HEK293 (cell line): ENCODE results near the gene KRTAP3-3.

Experiments used
- CTCF ChIA-PET: fragments of 350-600 bp; formaldehyde crosslinking; extraction: SDS; loops from one replicate; lab custom pipeline; 2021; ENCODE audit warnings: antibody characterized with exemption; lab: Yijun Ruan, JAX
- POLR2A ChIA-PET: fragments of 300-600 bp; formaldehyde crosslinking; extraction: SDS; loops from one replicate; lab custom pipeline; 2020; ENCODE audit warnings: antibody characterized with exemption, inconsistent platforms; lab: Yijun Ruan, JAX
- H3K27ac ChIP-seq: fragments of 200-500 bp; sonication (Bioruptor generic); 2 replicates; pipeline ENCODE4 v1.5.1; 2014; ENCODE audit warnings: low read depth, low read length, control low read depth, inconsistent platforms; ENCODE audit errors: extremely low read depth
- H3K36me3 ChIP-seq, 2 experiments: fragments of 200-500 bp in 1 of 2; sonication (Bioruptor generic) in 1 of 2; 1 replicate in 1 of 2; 2 replicates in 1 of 2; pipeline ENCODE4 v1.5.1; 2014 to 2017; ENCODE audit warnings: inconsistent platforms in 2 of 2, low read length in 2 of 2; ENCODE audit not compliant: control insufficient read depth in 2 of 2, insufficient read depth in 1 of 2
- H3K4me1 ChIP-seq: fragments of 200-500 bp; sonication (Bioruptor generic); 2 replicates; pipeline ENCODE4 v1.5.1; 2014; ENCODE audit warnings: mild to moderate bottlenecking, low read length, inconsistent platforms; ENCODE audit not compliant: control insufficient read depth, insufficient read depth
- H3K4me3 ChIP-seq: 2 replicates; pipeline ENCODE4 v1.5.1; 2011; ENCODE audit warnings: low read depth, mild to moderate bottlenecking, control low read depth, low read length, moderate library complexity
- H3K9me3 ChIP-seq: fragments of 200-500 bp; sonication (Bioruptor generic); 2 replicates; pipeline ENCODE4 v1.5.1; 2014; ENCODE audit warnings: low read depth, low read length, inconsistent platforms; ENCODE audit not compliant: control insufficient read depth, insufficient read depth
- BCL11B ChIP-seq: fragments of 450-650 bp; formaldehyde crosslinking; IDR thresholded peaks from 2 replicates; pipeline ENCODE4 v1.5.1; 2016; ENCODE audit warnings: low read depth, missing biosample characterization, missing genetic modification characterization
- GLIS1 ChIP-seq: fragments of 450-650 bp; formaldehyde crosslinking; IDR thresholded peaks from 2 replicates; pipeline ENCODE4 v1.5.1; 2016; ENCODE audit warnings: missing biosample characterization, missing genetic modification characterization
- HOXA7 ChIP-seq: sonication (generic); formaldehyde crosslinking; IDR thresholded peaks from 2 replicates; pipeline ENCODE4 v1.8.1; 2022; ENCODE audit warnings: missing genetic modification reagents, borderline replicate concordance
- MZF1 ChIP-seq: fragments of 450-650 bp; formaldehyde crosslinking; IDR thresholded peaks from 2 replicates; pipeline ENCODE4 v1.5.1; 2017; ENCODE audit warnings: missing biosample characterization, missing genetic modification characterization, borderline replicate concordance
- OVOL3 ChIP-seq: fragments of 450-650 bp; formaldehyde crosslinking; IDR thresholded peaks from 2 replicates; pipeline ENCODE4 v1.5.1; 2016; ENCODE audit warnings: missing biosample characterization, missing genetic modification characterization
- PRDM1 ChIP-seq: fragments of 450-650 bp; formaldehyde crosslinking; IDR thresholded peaks from 2 replicates; pipeline ENCODE4; 2016; ENCODE audit warnings: missing biosample characterization, missing genetic modification characterization
- PRDM6 ChIP-seq: fragments of 450-650 bp; formaldehyde crosslinking; IDR thresholded peaks from 2 replicates; pipeline ENCODE4 v1.5.1; 2017; ENCODE audit warnings: missing biosample characterization, missing genetic modification characterization
- SETDB1 ChIP-seq: IDR thresholded peaks from one replicate; pipeline ENCODE4 v1.6.1; 2017; ENCODE audit warnings: mild to moderate bottlenecking, low read length, moderate library complexity, mixed read lengths; ENCODE audit not compliant: insufficient read length
- SP2 ChIP-seq: fragments of 450-650 bp; formaldehyde crosslinking; IDR thresholded peaks from 2 replicates; pipeline ENCODE4 v1.5.1; 2016; ENCODE audit warnings: missing biosample characterization, missing genetic modification characterization
- YY2 ChIP-seq: fragments of 450-650 bp; formaldehyde crosslinking; IDR thresholded peaks from 2 replicates; pipeline ENCODE4 v1.5.1; 2016; ENCODE audit warnings: missing biosample characterization, missing genetic modification characterization
- ZFHX2 ChIP-seq: fragments of 450-650 bp; formaldehyde crosslinking; conservative IDR thresholded peaks from 2 replicates; pipeline ENCODE4 v1.5.1; 2016; ENCODE audit warnings: missing biosample characterization, missing genetic modification characterization
- ZNF16 ChIP-seq: fragments of 450-650 bp; formaldehyde crosslinking; IDR thresholded peaks from 2 replicates; pipeline ENCODE4 v1.5.1; 2016; ENCODE audit warnings: low read depth, missing biosample characterization, missing genetic modification characterization
- ZNF175 ChIP-seq: fragments of 450-650 bp; formaldehyde crosslinking; IDR thresholded peaks from 2 replicates; pipeline ENCODE4 v1.5.1; 2016; ENCODE audit warnings: missing biosample characterization, missing genetic modification characterization
- ZNF18 ChIP-seq: fragments of 450-650 bp; formaldehyde crosslinking; IDR thresholded peaks from 2 replicates; pipeline ENCODE4 v1.5.1; 2016; ENCODE audit warnings: missing biosample characterization, missing genetic modification characterization
- ZNF26 ChIP-seq: fragments of 450-650 bp; formaldehyde crosslinking; IDR thresholded peaks from 2 replicates; pipeline ENCODE4 v1.5.1; 2016; ENCODE audit warnings: missing biosample characterization, missing genetic modification characterization
- ZNF324 ChIP-seq: fragments of 450-650 bp; formaldehyde crosslinking; IDR thresholded peaks from 2 replicates; pipeline ENCODE4 v1.5.1; 2016; ENCODE audit warnings: missing biosample characterization, missing genetic modification characterization
- ZNF362 ChIP-seq: fragments of 450-650 bp; formaldehyde crosslinking; IDR thresholded peaks from 2 replicates; pipeline ENCODE4 v1.5.1; 2016; ENCODE audit warnings: missing biosample characterization, missing genetic modification characterization
- ZNF416 ChIP-seq: fragments of 450-650 bp; formaldehyde crosslinking; IDR thresholded peaks from 2 replicates; pipeline ENCODE4 v1.5.1; 2016; ENCODE audit warnings: missing biosample characterization, missing genetic modification characterization
- ZNF488 ChIP-seq: fragments of 450-650 bp; formaldehyde crosslinking; IDR thresholded peaks from 2 replicates; pipeline ENCODE4 v1.5.1; 2016; ENCODE audit warnings: missing biosample characterization, missing genetic modification characterization
- ZNF561 ChIP-seq: fragments of 450-650 bp; IDR thresholded peaks from 2 replicates; pipeline ENCODE4 v1.5.1; 2018; ENCODE audit warnings: missing biosample characterization, missing genetic modification characterization, borderline replicate concordance
- ZNF624 ChIP-seq: fragments of 450-650 bp; formaldehyde crosslinking; IDR thresholded peaks from 2 replicates; pipeline ENCODE4 v1.5.1; 2017; ENCODE audit warnings: missing biosample characterization, missing genetic modification characterization
- ZNF658 ChIP-seq: fragments of 450-650 bp; formaldehyde crosslinking; IDR thresholded peaks from 2 replicates; pipeline ENCODE4; 2016; ENCODE audit warnings: missing biosample characterization, missing genetic modification characterization
- ZNF660 ChIP-seq: fragments of 450-650 bp; IDR thresholded peaks from 2 replicates; pipeline ENCODE4 v1.5.1; 2018; ENCODE audit warnings: missing biosample characterization, mild to moderate bottlenecking, missing genetic modification characterization
- ZNF670 ChIP-seq: fragments of 450-650 bp; formaldehyde crosslinking; IDR thresholded peaks from 2 replicates; pipeline ENCODE4 v1.5.1; 2016; ENCODE audit warnings: missing biosample characterization, missing genetic modification characterization, low read depth
- ZNF677 ChIP-seq: fragments of 450-650 bp; IDR thresholded peaks from 2 replicates; pipeline ENCODE4 v1.5.0; 2018; ENCODE audit warnings: missing biosample characterization, mild to moderate bottlenecking, missing genetic modification characterization, moderate library complexity
- ZNF707 ChIP-seq: fragments of 450-650 bp; formaldehyde crosslinking; IDR thresholded peaks from 2 replicates; pipeline ENCODE4 v1.5.1; 2016; ENCODE audit warnings: missing biosample characterization, missing genetic modification characterization
- ZNF830 ChIP-seq: fragments of 450-650 bp; IDR thresholded peaks from 2 replicates; pipeline ENCODE4 v1.5.0; 2018; ENCODE audit warnings: missing biosample characterization, missing genetic modification characterization, low read depth, mild to moderate bottlenecking, moderate library complexity
- ZSCAN23 ChIP-seq: fragments of 450-650 bp; formaldehyde crosslinking; IDR thresholded peaks from 2 replicates; pipeline ENCODE4 v1.5.1; 2016; ENCODE audit warnings: missing biosample characterization, missing genetic modification characterization

Gene KRTAP3-3

GRCh38 chr17:41018541-41018940 is 24.6 kb upstream of the KRTAP3-3 start:
- ChIA-PET POLR2A (no interaction called here), CTCF (interaction anchor here (0.7 kb wide), 1 partner anchor 294 kb away, joined by 3 read pairs; no protein-coding TSS in a partner anchor)
- no peak overlapping the region for H3K4me3 ChIP-seq
- H3K27ac ChIP-seq, result no peak overlapping the region
- H3K4me1 ChIP-seq, result no peaks in the 10 kb centered on the region
- no peaks in the 10 kb centered on the region for H3K36me3 ChIP-seq
- no peak for TF ChIP-seq HOXA7
- TF ChIP-seq ZNF26, result no peak
- TF ChIP-seq SETDB1, result no peak
- no peak for TF ChIP-seq ZNF561
- no peak for TF ChIP-seq ZNF670 (tag by site-specific recombination)
- no peak for TF ChIP-seq PRDM6
- TF ChIP-seq ZNF707 (tag by site-specific recombination), result no peak
- TF ChIP-seq SP2, result no peak
- H3K9me3 ChIP-seq, result no peaks in the 10 kb centered on the region

- no peaks in the 10 kb centered on the region for H3K4me1 ChIP-seq
- POLR2A ChIA-PET, result no interaction called here
- no peak overlapping the region for H3K27ac ChIP-seq
- H3K9me3 ChIP-seq, result no peaks in the 10 kb centered on the region
- CTCF ChIA-PET, result no interaction called here
- no peaks in the 10 kb centered on the region for H3K36me3 ChIP-seq
- no peak overlapping the region for H3K4me3 ChIP-seq
- TF ChIP-seq ZNF416 (no peak), ZFHX2 (no peak), ZNF677 (no peak), MZF1 (tag by site-specific recombination) (no peak)
Measured at GRCh38 chr17:41016578-41017215, 22.7 kb upstream of the KRTAP3-3 start.

- Histone ChIP-seq H3K27ac (no peak overlapping the region), H3K4me3 (no peak overlapping the region)
- ChIA-PET POLR2A (no interaction called here), CTCF (no interaction called here)
- TF ChIP-seq ZNF624, result no peak
- TF ChIP-seq ZNF16 (tag by site-specific recombination), result no peak
- no peak for TF ChIP-seq ZNF660 (tag by site-specific recombination)
- TF ChIP-seq ZNF488 (tag by site-specific recombination), result no peak
- no peak for TF ChIP-seq ZNF18
- TF ChIP-seq PRDM1 (tag by site-specific recombination), result no peak
- TF ChIP-seq BCL11B (tag by site-specific recombination), result no peak
- no peak for TF ChIP-seq ZNF324 (tag by site-specific recombination)
- TF ChIP-seq YY2 (tag by site-specific recombination), result no peak
- TF ChIP-seq ZNF175 (tag by site-specific recombination), result no peak
- TF ChIP-seq ZNF658 (tag by site-specific recombination), result no peak
- TF ChIP-seq ZSCAN23 (tag by site-specific recombination), result no peak
- no peak for TF ChIP-seq ZNF830
- TF ChIP-seq ZNF362 (tag by site-specific recombination), result no peak
- TF ChIP-seq OVOL3 (tag by site-specific recombination), result no peak
- TF ChIP-seq GLIS1, result no peak
- TF ChIP-seq, all 188 proteins: peak for 0
- Histone ChIP-seq H3K4me1 (no peaks in the 10 kb centered on the region), H3K36me3 (no peaks in the 10 kb centered on the region), H3K9me3 (no peaks in the 10 kb centered on the region)
Measured at GRCh38 chr17:41015454-41015853, 21.5 kb upstream of the KRTAP3-3 start.
